ENCODE results near the gene ZNF445. TPM values are rescaled to one million over a fixed set of nuclear protein-coding genes. Genes with fewer than 3 reads are reported as not detected.

The ZNF445 gene
- total RNA-seq, 1 experiment from 2014 or later = 19.0 TPM

DNA sequence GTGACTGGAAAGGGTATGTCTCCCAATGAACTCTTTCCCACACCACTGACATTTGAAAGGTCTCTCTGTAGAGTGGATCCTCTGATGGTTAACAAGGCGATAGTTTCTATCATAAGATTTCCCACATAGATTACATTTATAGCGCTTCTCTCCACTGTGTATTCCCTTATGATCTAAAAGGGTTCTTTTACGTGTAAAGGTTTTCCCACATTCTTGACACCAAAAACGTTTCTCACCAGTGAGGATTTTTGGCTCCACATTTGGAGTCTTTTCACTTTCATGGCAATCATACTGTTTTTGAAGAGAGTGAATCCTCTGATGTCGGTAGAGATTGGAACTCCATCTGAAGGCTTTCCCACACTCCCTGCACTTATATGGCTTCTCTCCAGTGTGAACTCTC is 30.5 kb downstream of the ZNF445 start:
- no peaks in the 10 kb centered on the region for H3K4me1 ChIP-seq
- H3K4me3 ChIP-seq (ENCODE audit: low read depth, low read length) = no peak overlapping the region
- H3K27me3 ChIP-seq (replicated peaks; ENCODE audit: control insufficient read depth, insufficient read depth, low read length) = no peaks in the 10 kb centered on the region
- no peak for DNase-seq
- no peaks in the 10 kb centered on the region for H3K9me3 ChIP-seq
- Mint-ChIP-seq H3K27me3 (ENCODE audit: insufficient read depth, unreplicated experiment) (no peaks in the 10 kb centered on the region), H3K36me3 (ENCODE audit: insufficient read depth, unreplicated experiment) (peaks cover 44% of the 10 kb centered on the region), H3K4me3 (ENCODE audit: unreplicated experiment) (no peak overlapping the region), H3K4me1 (ENCODE audit: low read depth, unreplicated experiment) (no peaks in the 10 kb centered on the region), H3K27ac (ENCODE audit: unreplicated experiment) (no peak overlapping the region), H3K9me3 (ENCODE audit: unreplicated experiment) (no peaks in the 10 kb centered on the region)
- POLR2A ChIA-PET = interaction anchor here (0.6 kb wide), 1 partner anchor 400 kb away, joined by 4 read pairs; no protein-coding TSS in a partner anchor
- intact Hi-C loops (cut with micrococcal nuclease; ENCODE audit: unreplicated experiment) = no loop called here
- CTCF ChIA-PET = no interaction called here
- H3K36me3 ChIP-seq (ENCODE audit: control insufficient read depth, insufficient read depth, low read length) = peaks cover 8% of the 10 kb centered on the region
- BruUV-seq (replicated peaks) = no TSS peak
- TF ChIP-seq, protein P1, sequence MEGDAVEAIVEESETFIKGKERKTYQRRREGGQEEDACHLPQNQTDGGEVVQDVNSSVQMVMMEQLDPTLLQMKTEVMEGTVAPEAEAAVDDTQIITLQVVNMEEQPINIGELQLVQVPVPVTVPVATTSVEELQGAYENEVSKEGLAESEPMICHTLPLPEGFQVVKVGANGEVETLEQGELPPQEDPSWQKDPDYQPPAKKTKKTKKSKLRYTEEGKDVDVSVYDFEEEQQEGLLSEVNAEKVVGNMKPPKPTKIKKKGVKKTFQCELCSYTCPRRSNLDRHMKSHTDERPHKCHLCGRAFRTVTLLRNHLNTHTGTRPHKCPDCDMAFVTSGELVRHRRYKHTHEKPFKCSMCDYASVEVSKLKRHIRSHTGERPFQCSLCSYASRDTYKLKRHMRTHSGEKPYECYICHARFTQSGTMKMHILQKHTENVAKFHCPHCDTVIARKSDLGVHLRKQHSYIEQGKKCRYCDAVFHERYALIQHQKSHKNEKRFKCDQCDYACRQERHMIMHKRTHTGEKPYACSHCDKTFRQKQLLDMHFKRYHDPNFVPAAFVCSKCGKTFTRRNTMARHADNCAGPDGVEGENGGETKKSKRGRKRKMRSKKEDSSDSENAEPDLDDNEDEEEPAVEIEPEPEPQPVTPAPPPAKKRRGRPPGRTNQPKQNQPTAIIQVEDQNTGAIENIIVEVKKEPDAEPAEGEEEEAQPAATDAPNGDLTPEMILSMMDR (IDR thresholded peaks at IDR 0.05; ENCODE audit: insufficient read depth in 1 of 2, low read depth in 1 of 2, low read length in 1 of 2, severe bottlenecking in 1 of 2, unreplicated experiment in 1 of 2) = no peak

DNA sequence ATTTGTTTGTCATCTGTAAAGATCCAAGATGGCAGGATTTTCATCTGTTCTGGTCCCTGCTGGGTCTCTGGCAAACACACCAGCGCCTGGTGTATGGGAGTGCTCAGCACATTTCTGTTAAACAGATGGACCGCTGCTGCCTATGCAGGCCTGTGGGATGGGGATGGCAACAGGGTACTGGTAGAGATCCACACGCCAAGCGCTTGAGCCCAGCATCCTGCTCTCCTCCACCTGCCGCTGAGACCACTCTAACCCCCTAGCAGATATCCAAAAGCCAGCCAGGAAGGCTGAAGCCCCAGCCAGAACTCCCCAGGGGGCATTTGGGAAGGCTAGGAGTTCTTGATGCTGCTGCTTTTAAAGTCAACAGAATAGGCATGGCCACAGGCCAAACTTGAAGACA is 31.7 kb downstream of the ZNF445 start:
- Histone ChIP-seq H3K4me3 (ENCODE audit: low read depth, low read length) (no peak overlapping the region), H3K9me3 (no peaks in the 10 kb centered on the region), H3K36me3 (ENCODE audit: control insufficient read depth, insufficient read depth, low read length) (peaks cover 8% of the 10 kb centered on the region), H3K27me3 (replicated peaks; ENCODE audit: control insufficient read depth, insufficient read depth, low read length) (no peaks in the 10 kb centered on the region), H3K4me1 (no peaks in the 10 kb centered on the region)
- POLR2A ChIA-PET = no interaction called here
- DNase-seq = no peak
- BruUV-seq (replicated peaks) = no TSS peak
- no peaks in the 10 kb centered on the region for H3K27me3 Mint-ChIP-seq (ENCODE audit: insufficient read depth, unreplicated experiment)
- CTCF ChIA-PET = no interaction called here
- no peaks in the 10 kb centered on the region for H3K4me1 Mint-ChIP-seq (ENCODE audit: low read depth, unreplicated experiment)
- intact Hi-C loops (cut with micrococcal nuclease; ENCODE audit: unreplicated experiment) = no loop called here
- H3K36me3 Mint-ChIP-seq (ENCODE audit: insufficient read depth, unreplicated experiment) = peaks cover 52% of the 10 kb centered on the region
- no peak overlapping the region for H3K4me3 Mint-ChIP-seq (ENCODE audit: unreplicated experiment)
- TF ChIP-seq, protein P1 (IDR thresholded peaks at IDR 0.05; ENCODE audit: insufficient read depth in 1 of 2, low read depth in 1 of 2, low read length in 1 of 2, severe bottlenecking in 1 of 2, unreplicated experiment in 1 of 2) = no peak
- H3K27ac Mint-ChIP-seq (ENCODE audit: unreplicated experiment) = no peak overlapping the region
- H3K9me3 Mint-ChIP-seq (ENCODE audit: unreplicated experiment) = no peaks in the 10 kb centered on the region

DNA sequence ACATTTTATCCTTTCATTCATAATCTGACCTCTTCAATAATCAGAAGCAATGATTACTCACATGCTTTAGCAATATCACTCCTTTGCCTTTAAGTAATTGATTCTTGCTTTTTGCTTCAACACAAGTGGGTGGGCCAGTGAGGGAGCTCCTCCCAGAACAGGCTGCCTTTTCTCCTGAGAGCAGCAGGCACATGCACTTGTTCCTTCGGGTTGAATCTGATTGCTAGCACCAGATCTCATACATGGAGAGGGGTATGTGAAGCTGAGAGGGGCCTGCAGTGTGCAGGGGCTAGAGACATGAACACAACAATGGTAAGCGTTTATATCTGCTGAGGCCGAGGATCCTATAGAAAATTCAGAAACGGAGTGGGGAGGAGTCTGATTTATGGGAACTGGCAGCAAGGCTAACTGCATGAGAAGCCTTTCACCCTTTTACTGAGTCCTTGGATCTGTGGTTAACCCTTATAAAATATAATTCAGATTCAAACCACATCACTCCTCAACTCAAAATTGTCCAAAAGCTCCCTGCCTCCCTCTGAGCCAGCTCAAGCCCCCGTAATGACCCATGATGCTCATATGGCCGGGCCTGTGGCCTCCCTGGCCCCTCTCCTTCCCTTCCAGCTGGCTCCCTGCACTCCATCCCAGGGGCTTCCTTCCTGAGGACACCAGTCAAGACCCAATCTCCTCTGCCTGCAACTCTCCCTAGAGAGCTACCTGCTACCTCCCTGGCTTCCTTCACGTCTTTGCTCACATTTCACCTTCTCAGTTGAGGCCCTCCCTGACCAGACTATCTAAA is 32.4 kb downstream of the ZNF445 start:
- Histone ChIP-seq H3K27me3 (replicated peaks; ENCODE audit: control insufficient read depth, insufficient read depth, low read length) (no peaks in the 10 kb centered on the region), H3K4me1 (peaks cover 3% of the 10 kb centered on the region), H3K9me3 (no peaks in the 10 kb centered on the region), H3K36me3 (ENCODE audit: control insufficient read depth, insufficient read depth, low read length) (peaks cover 8% of the 10 kb centered on the region), H3K4me3 (ENCODE audit: low read depth, low read length) (no peak overlapping the region)
- H3K4me3 Mint-ChIP-seq (ENCODE audit: unreplicated experiment) = no peak overlapping the region
- no peaks in the 10 kb centered on the region for H3K9me3 Mint-ChIP-seq (ENCODE audit: unreplicated experiment)
- peaks cover 45% of the 10 kb centered on the region for H3K36me3 Mint-ChIP-seq (ENCODE audit: insufficient read depth, unreplicated experiment)
- no peaks in the 10 kb centered on the region for H3K27me3 Mint-ChIP-seq (ENCODE audit: insufficient read depth, unreplicated experiment)
- POLR2A ChIA-PET = no interaction called here
- CTCF ChIA-PET = no interaction called here
- no peak overlapping the region for H3K27ac Mint-ChIP-seq (ENCODE audit: unreplicated experiment)
- no peaks in the 10 kb centered on the region for H3K4me1 Mint-ChIP-seq (ENCODE audit: low read depth, unreplicated experiment)
- TF ChIP-seq, protein P1 (IDR thresholded peaks at IDR 0.05; ENCODE audit: insufficient read depth in 1 of 2, low read depth in 1 of 2, low read length in 1 of 2, severe bottlenecking in 1 of 2, unreplicated experiment in 1 of 2) = no peak
- intact Hi-C loops (cut with micrococcal nuclease; ENCODE audit: unreplicated experiment) = no loop called here
- no TSS peak for BruUV-seq (replicated peaks)
- no peak for DNase-seq

Data from Caco-2 (cell line).